HCT116 (cell line): Measurements from ENCODE around the gene TEDC2. TPM values are rescaled to one million over a fixed set of nuclear protein-coding genes. Genes with fewer than 3 reads are reported as not detected.

ENCODE experiments used
- ATAC-seq: fragments of 200-7000 bp; cut with Tn5 transposase; 2 replicates; pipeline ENCODE4 v1.9.1; 2020; ENCODE audit warnings: mild to moderate bottlenecking, moderate library complexity
- BruUV-seq: library from RNA; stranded (reverse); fragments of 400-500 nt; replicated peaks from 2 replicates; lab custom pipeline; 2021; lab: Mats Ljungman, UMichigan
- CTCF ChIA-PET: fragments of 300-600 bp; sonication (Branson Sonifier 250); formaldehyde crosslinking; loops from one replicate; lab custom pipeline; 2021; ENCODE audit warnings: antibody characterized with exemption; lab: Charles Lee
- POLR2A ChIA-PET: fragments of 300-600, 350-600 bp; sonication (Branson Sonifier 250); formaldehyde crosslinking; loops from one replicate; lab custom pipeline; 2021; ENCODE audit warnings: antibody characterized with exemption; lab: Charles Lee
- RAD21 ChIA-PET, 2 experiments: fragments of 300-600 bp; sonication (Branson Sonifier 250); formaldehyde crosslinking; loops; one replicate each; lab custom pipeline; 2023; ENCODE audit warnings: low total read pairs in 2 of 2; ENCODE audit not compliant: uncharacterized antibody in 2 of 2, unreplicated experiment in 2 of 2, low non-redundant PET in 1 of 2; lab: Charles Lee
- DNase-seq: peaks from one replicate; pipeline ENCODE4 v3.0.0-alpha.2; 2010; ENCODE audit warnings: low read depth, low spot score
- H2AFZ ChIP-seq: fragments of 200-600 bp; shearing (Covaris generic), sonication (generic); 2 replicates; pipeline ENCODE4 v1.6.1; 2017; ENCODE audit warnings: low read depth, mixed run types, mixed read lengths, antibody characterized with exemption, low read length; ENCODE audit not compliant: poor library complexity, severe bottlenecking
- H3K27ac ChIP-seq: 2 replicates; pipeline ENCODE4 v1.5.1; 2012; ENCODE audit warnings: low read depth, low read length
- H3K27me3 ChIP-seq: fragments of 200-600 bp; sonication (generic); 2 replicates; pipeline ENCODE4 v1.6.1; 2016; ENCODE audit warnings: mixed run types, low read length, mixed read lengths; ENCODE audit not compliant: insufficient read depth
- H3K36me3 ChIP-seq, 2 experiments: fragments of 200-500 bp in 1 of 2; fragments of 200-600 bp in 1 of 2; sonication (Bioruptor generic) in 1 of 2; sonication (generic) in 1 of 2; 2 replicates each; pipeline versions ENCODE4 v1.5.1 to v1.6.1; 2014 to 2016; ENCODE audit warnings: low read length in 2 of 2, inconsistent platforms in 1 of 2, mixed read lengths in 1 of 2, mixed run types in 1 of 2; ENCODE audit not compliant: insufficient read depth in 2 of 2, control insufficient read depth in 1 of 2
- H3K4me1 ChIP-seq, 2 experiments: fragments of 200-600 bp in 1 of 2; sonication (generic) in 1 of 2; 2 replicates each; pipeline versions ENCODE4 v1.5.1 to v1.6.1; 2012 to 2017; ENCODE audit warnings: low read length in 2 of 2, inconsistent platforms in 1 of 2, mild to moderate bottlenecking in 1 of 2, mixed read lengths in 1 of 2, mixed run types in 1 of 2, moderate library complexity in 1 of 2; ENCODE audit not compliant: insufficient read depth in 2 of 2, control insufficient read depth in 1 of 2
- H3K4me2 ChIP-seq: fragments of 200-600 bp; sonication (generic); 2 replicates; pipeline ENCODE4 v1.6.1; 2017; ENCODE audit warnings: mixed run types, low read length, mixed read lengths
- H3K4me3 ChIP-seq, 2 experiments: fragments of 200-600 bp in 1 of 2; sonication (generic) in 1 of 2; replicated peaks in 1 of 2; 2 replicates each; pipeline ENCODE4 v1.5.1; 2011 to 2016; ENCODE audit warnings: low read length in 2 of 2, control low read depth in 1 of 2, low read depth in 1 of 2, mild to moderate bottlenecking in 1 of 2, mixed read lengths in 1 of 2, mixed run types in 1 of 2
- H3K79me2 ChIP-seq: fragments of 200-600 bp; sonication (generic); 2 replicates; pipeline ENCODE4 v1.6.1; 2017; ENCODE audit warnings: mild to moderate bottlenecking, mixed run types, low read length, moderate library complexity, mixed read lengths; ENCODE audit not compliant: insufficient read depth
- H3K9ac ChIP-seq: fragments of 200-600 bp; sonication (generic); 2 replicates; pipeline ENCODE4 v1.6.1; 2016; ENCODE audit warnings: low read length, mixed read lengths
- H3K9me2 ChIP-seq: fragments of 200-600 bp; sonication (generic), shearing (Covaris generic); 2 replicates; pipeline ENCODE4 v1.6.1; 2017; ENCODE audit warnings: mixed run types, mild to moderate bottlenecking, moderate library complexity; ENCODE audit not compliant: insufficient read depth
- H3K9me3 ChIP-seq, 2 experiments: fragments of 200-500 bp in 1 of 2; fragments of 200-600 bp in 1 of 2; sonication (Bioruptor generic) in 1 of 2; sonication (generic) in 1 of 2; 2 replicates each; pipeline ENCODE4 v1.6.1; 2014 to 2017; ENCODE audit warnings: low read length in 2 of 2, mixed read lengths in 2 of 2, inconsistent platforms in 1 of 2, low read depth in 1 of 2, mild to moderate bottlenecking in 1 of 2, mixed run types in 1 of 2, moderate library complexity in 1 of 2; ENCODE audit not compliant: control insufficient read depth in 1 of 2, insufficient read depth in 1 of 2
- H4K20me1 ChIP-seq: fragments of 200-600 bp; sonication (generic), shearing (Covaris generic); 2 replicates; pipeline ENCODE4 v1.6.1; 2017; ENCODE audit warnings: mixed run types, mild to moderate bottlenecking, moderate library complexity; ENCODE audit not compliant: insufficient read depth
- CBX3 ChIP-seq: IDR thresholded peaks from 2 replicates; pipeline ENCODE4 v1.6.1; 2012; ENCODE audit warnings: low read depth
- EZH2 ChIP-seq: fragments of 200-600 bp; sonication (generic); IDR thresholded peaks from 2 replicates; pipeline ENCODE4 v1.6.1; 2017; ENCODE audit warnings: antibody characterized with exemption, mixed run types
- JUND ChIP-seq: IDR thresholded peaks from 2 replicates; pipeline ENCODE4 v1.6.1; 2012
- REST ChIP-seq: IDR thresholded peaks from 2 replicates; pipeline ENCODE4 v1.6.1; 2012; ENCODE audit warnings: low read depth
- SP1 ChIP-seq: IDR thresholded peaks from 2 replicates; pipeline ENCODE4 v1.6.1; 2012; ENCODE audit warnings: low read depth
- SRF ChIP-seq: IDR thresholded peaks from 2 replicates; pipeline ENCODE4 v1.6.1; 2012; ENCODE audit warnings: low read depth
- TCF7L2 ChIP-seq: IDR thresholded peaks from 2 replicates; pipeline ENCODE4 v1.7.0; 2011; ENCODE audit warnings: borderline replicate concordance, inconsistent platforms; ENCODE audit not compliant: insufficient read depth, insufficient read length; ENCODE audit errors: extremely low read depth
- intact Hi-C: fragments of 100-400 bp; cut with micrococcal nuclease; formaldehyde crosslinking; loops from 2 replicates; pipeline ENCODE4 v1.10.0; 2022
- total RNA-seq: library from RNA; stranded (reverse); gene quantifications from one replicate; pipeline ENCODE4 v1.2.1, GENCODE V29; 2021; ENCODE audit not compliant: unreplicated experiment
- TF ChIP-seq, protein P1 (sequence below): IDR thresholded peaks from 2 replicates; pipeline ENCODE4 v1.6.1; 2011; ENCODE audit warnings: mild to moderate bottlenecking, low read length, moderate library complexity; ENCODE audit not compliant: insufficient replicate concordance; ENCODE audit errors: extremely low read depth
- TF ChIP-seq, protein P2 (sequence below): IDR thresholded peaks from 2 replicates; pipeline ENCODE4 v1.6.1; 2012

TEDC2 gene
- total RNA-seq, 1 experiment from 2014 or later, result 26.5 TPM

DNA sequence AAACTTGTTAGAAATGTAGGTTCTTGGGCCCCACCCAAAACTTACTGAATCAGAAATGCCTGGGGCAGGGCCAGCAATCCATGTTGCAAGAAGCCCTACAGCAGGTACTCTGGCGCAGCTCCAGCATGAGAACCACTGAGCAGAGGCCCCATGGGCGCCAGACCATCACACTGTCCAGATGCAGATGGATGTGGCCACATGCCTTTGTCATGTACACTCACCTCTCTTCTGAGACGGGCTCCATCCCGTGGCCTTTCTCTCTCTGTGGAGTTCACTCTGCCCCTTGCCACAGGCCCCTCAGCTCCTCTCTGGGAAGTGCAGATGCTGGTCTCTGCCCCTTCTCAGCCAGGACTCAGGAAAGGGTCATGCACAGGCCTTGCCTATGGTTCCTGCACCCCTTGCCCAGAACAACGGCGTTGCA lies 33.0 kb upstream of the TEDC2 start:
- POLR2A ChIA-PET, result no interaction called here
- no TSS peak for BruUV-seq

More for the DNA sequence above, 33.0 kb upstream of the TEDC2 start:
- CTCF ChIA-PET, result no interaction called here
- Histone ChIP-seq H3K9me3 (no peaks in the 10 kb centered on the region), H3K4me3 (no peak overlapping the region), H3K36me3 (peaks cover 2 to 15% of the 10 kb centered on the region in 2 experiments; a peak in 2 of 4 replicates), H4K20me1 (no peaks in the 10 kb centered on the region), H2AFZ (no peak overlapping the region), H3K4me2 (no peak overlapping the region), H3K27me3 (no peaks in the 10 kb centered on the region), H3K9ac (no peak overlapping the region), H3K79me2 (peaks cover 26% of the 10 kb centered on the region), H3K4me1 (peaks cover 12 to 43% of the 10 kb centered on the region in 2 experiments; a peak in 3 of 4 replicates), H3K27ac (no peak overlapping the region), H3K9me2 (no peaks in the 10 kb centered on the region)
- TF ChIP-seq JUND (no peak), TCF7L2 (no peak), CBX3 (no peak), SP1 (no peak), EZH2 (no peak), SRF (no peak), REST (no peak)
- TF ChIP-seq, protein P1, sequence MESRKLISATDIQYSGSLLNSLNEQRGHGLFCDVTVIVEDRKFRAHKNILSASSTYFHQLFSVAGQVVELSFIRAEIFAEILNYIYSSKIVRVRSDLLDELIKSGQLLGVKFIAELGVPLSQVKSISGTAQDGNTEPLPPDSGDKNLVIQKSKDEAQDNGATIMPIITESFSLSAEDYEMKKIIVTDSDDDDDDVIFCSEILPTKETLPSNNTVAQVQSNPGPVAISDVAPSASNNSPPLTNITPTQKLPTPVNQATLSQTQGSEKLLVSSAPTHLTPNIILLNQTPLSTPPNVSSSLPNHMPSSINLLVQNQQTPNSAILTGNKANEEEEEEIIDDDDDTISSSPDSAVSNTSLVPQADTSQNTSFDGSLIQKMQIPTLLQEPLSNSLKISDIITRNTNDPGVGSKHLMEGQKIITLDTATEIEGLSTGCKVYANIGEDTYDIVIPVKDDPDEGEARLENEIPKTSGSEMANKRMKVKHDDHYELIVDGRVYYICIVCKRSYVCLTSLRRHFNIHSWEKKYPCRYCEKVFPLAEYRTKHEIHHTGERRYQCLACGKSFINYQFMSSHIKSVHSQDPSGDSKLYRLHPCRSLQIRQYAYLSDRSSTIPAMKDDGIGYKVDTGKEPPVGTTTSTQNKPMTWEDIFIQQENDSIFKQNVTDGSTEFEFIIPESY, result no peak
- TF ChIP-seq, protein P2, sequence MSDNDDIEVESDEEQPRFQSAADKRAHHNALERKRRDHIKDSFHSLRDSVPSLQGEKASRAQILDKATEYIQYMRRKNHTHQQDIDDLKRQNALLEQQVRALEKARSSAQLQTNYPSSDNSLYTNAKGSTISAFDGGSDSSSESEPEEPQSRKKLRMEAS, result no peak
- RAD21 ChIA-PET, result no interaction called here
- ATAC-seq, result no peak
- intact Hi-C loops, result loop anchor here (5.0 to 10.0 kb wide), 3 partner anchors 35 to 162 kb away; partner anchors contain the start of genes RNPS1 and TEDC2
- DNase-seq, result no peak
